ENCODE data around the gene INPP5J. TPM values are rescaled to one million over a fixed set of nuclear protein-coding genes. Genes with fewer than 3 reads are reported as not detected.
"Not testable (repeated sequence)": the region's sequence is repeated elsewhere in the genome, so short reads cannot be mapped to it uniquely, and the experiment has no call there.

The INPP5J gene
- total RNA-seq, 1 experiment from 2014 or later, result 4.6 TPM

- no peak for DNase-seq (ENCODE audit: low spot score)
- Histone ChIP-seq H3K9me3 (ENCODE audit: low read depth, low read length, poor library complexity, severe bottlenecking) (no peaks in the 10 kb centered on the region), H3K36me3 (ENCODE audit: insufficient read depth, low read length, poor library complexity, severe bottlenecking) (no peaks in the 10 kb centered on the region), H3K4me1 (ENCODE audit: insufficient read depth, low read length, poor library complexity, severe bottlenecking) (peaks cover 4% of the 10 kb centered on the region), H3K4me3 (ENCODE audit: low read depth, low read length, poor library complexity, severe bottlenecking) (no peak overlapping the region), H3K27ac (ENCODE audit: low read depth, low read length, poor library complexity, severe bottlenecking) (no peak overlapping the region), H3K27me3 (replicated peaks; ENCODE audit: insufficient read depth, low read depth, low read length, poor library complexity) (no peaks in the 10 kb centered on the region)
- ChIA-PET POLR2A (ENCODE audit: low non-redundant PET) (no interaction called here), CTCF (no interaction called here)
- TF ChIP-seq EZH2 (IDR thresholded peaks at IDR 0.05; ENCODE audit: borderline replicate concordance, low read depth, low read length, poor library complexity, severe bottlenecking) (no peak), CTCF (conservative IDR thresholded peaks at IDR 0.05; ENCODE audit: low read depth, low read length) (no peak)
- BruUV-seq (replicated peaks), result no TSS peak
- intact Hi-C loops (cut with micrococcal nuclease; ENCODE audit: unreplicated experiment), result no loop called here
These were observed 45.1 kb upstream of the INPP5J start for GRCh38 chr22:31077681-31078080.

GRCh38 chr22:31078389-31078788, 44.4 kb upstream of the INPP5J start:
- H3K4me3 ChIP-seq (ENCODE audit: low read depth, low read length, poor library complexity, severe bottlenecking); H3K4me1 ChIP-seq (ENCODE audit: insufficient read depth, low read length, poor library complexity, severe bottlenecking); POLR2A ChIA-PET (ENCODE audit: low non-redundant PET); H3K27me3 ChIP-seq (replicated peaks; ENCODE audit: insufficient read depth, low read depth, low read length, poor library complexity); intact Hi-C loops (cut with micrococcal nuclease; ENCODE audit: unreplicated experiment); CTCF ChIA-PET; H3K9me3 ChIP-seq (ENCODE audit: low read depth, low read length, poor library complexity, severe bottlenecking); H3K27ac ChIP-seq (ENCODE audit: low read depth, low read length, poor library complexity, severe bottlenecking); BruUV-seq (replicated peaks); H3K36me3 ChIP-seq (ENCODE audit: insufficient read depth, low read length, poor library complexity, severe bottlenecking); DNase-seq (ENCODE audit: low spot score): not testable (repeated sequence)

GRCh38 chr22:31079095-31079642, 43.6 kb upstream of the INPP5J start:
- BruUV-seq (replicated peaks), result no TSS peak
- DNase-seq (ENCODE audit: low spot score), result no peak
- Histone ChIP-seq H3K4me1 (ENCODE audit: insufficient read depth, low read length, poor library complexity, severe bottlenecking) (peaks cover 7% of the 10 kb centered on the region), H3K4me3 (ENCODE audit: low read depth, low read length, poor library complexity, severe bottlenecking) (no peak overlapping the region), H3K36me3 (ENCODE audit: insufficient read depth, low read length, poor library complexity, severe bottlenecking) (no peaks in the 10 kb centered on the region), H3K27me3 (replicated peaks; ENCODE audit: insufficient read depth, low read depth, low read length, poor library complexity) (no peaks in the 10 kb centered on the region), H3K9me3 (ENCODE audit: low read depth, low read length, poor library complexity, severe bottlenecking) (no peaks in the 10 kb centered on the region), H3K27ac (ENCODE audit: low read depth, low read length, poor library complexity, severe bottlenecking) (no peak overlapping the region)
- ChIA-PET CTCF (no interaction called here), POLR2A (ENCODE audit: low non-redundant PET) (no interaction called here)
- TF ChIP-seq CTCF (conservative IDR thresholded peaks at IDR 0.05; ENCODE audit: low read depth, low read length) (no peak), EZH2 (IDR thresholded peaks at IDR 0.05; ENCODE audit: borderline replicate concordance, low read depth, low read length, poor library complexity, severe bottlenecking) (no peak)
- intact Hi-C loops (cut with micrococcal nuclease; ENCODE audit: unreplicated experiment), result no loop called here

GRCh38 chr22:31080164-31080847, 42.5 kb upstream of the INPP5J start:
- intact Hi-C loops (cut with micrococcal nuclease; ENCODE audit: unreplicated experiment), result loop anchor here (5.0 kb wide), 2 partner anchors 113 to 318 kb away; partner anchors contain the start of genes MORC2 and TUG1
- TF ChIP-seq CTCF (conservative IDR thresholded peaks at IDR 0.05; ENCODE audit: low read depth, low read length) (no peak), EZH2 (IDR thresholded peaks at IDR 0.05; ENCODE audit: borderline replicate concordance, low read depth, low read length, poor library complexity, severe bottlenecking) (no peak)
- Histone ChIP-seq H3K4me1 (ENCODE audit: insufficient read depth, low read length, poor library complexity, severe bottlenecking) (peaks cover 12% of the 10 kb centered on the region), H3K27ac (ENCODE audit: low read depth, low read length, poor library complexity, severe bottlenecking) (peak overlapping the region; percentile 89), H3K27me3 (replicated peaks; ENCODE audit: insufficient read depth, low read depth, low read length, poor library complexity) (no peaks in the 10 kb centered on the region), H3K4me3 (ENCODE audit: low read depth, low read length, poor library complexity, severe bottlenecking) (peak overlapping the region; percentile 62), H3K36me3 (ENCODE audit: insufficient read depth, low read length, poor library complexity, severe bottlenecking) (no peaks in the 10 kb centered on the region), H3K9me3 (ENCODE audit: low read depth, low read length, poor library complexity, severe bottlenecking) (no peaks in the 10 kb centered on the region)
- ChIA-PET CTCF (no interaction called here), POLR2A (ENCODE audit: low non-redundant PET) (interaction anchor here (0.5 kb wide), 1 partner anchor 237 kb away, joined by 5 read pairs; no protein-coding TSS in a partner anchor)
- BruUV-seq (replicated peaks), result no TSS peak
- no peak for DNase-seq (ENCODE audit: low spot score)

All from A673 (cell line).